T-helper 2 cell (primary cell): ENCODE measurements around the gene IDH3G.
"Not testable (repeated sequence)": the region's sequence is repeated elsewhere in the genome, so short reads cannot be mapped to it uniquely, and the experiment has no call there.

ENCODE experiments used
- DNase-seq, 5 experiments: peaks; one replicate each; pipeline versions ENCODE4 v3.0.0 to v3.0.0-alpha.2; 2012 to 2022
- total RNA-seq, 2 donors: gene quantifications; one replicate each; lab custom pipeline; 2026; lab: John Stamatoyannopoulos, UW

IDH3G gene
- total RNA-seq: 34.9 to 35.5 reads per million in 2 donors

DNA sequence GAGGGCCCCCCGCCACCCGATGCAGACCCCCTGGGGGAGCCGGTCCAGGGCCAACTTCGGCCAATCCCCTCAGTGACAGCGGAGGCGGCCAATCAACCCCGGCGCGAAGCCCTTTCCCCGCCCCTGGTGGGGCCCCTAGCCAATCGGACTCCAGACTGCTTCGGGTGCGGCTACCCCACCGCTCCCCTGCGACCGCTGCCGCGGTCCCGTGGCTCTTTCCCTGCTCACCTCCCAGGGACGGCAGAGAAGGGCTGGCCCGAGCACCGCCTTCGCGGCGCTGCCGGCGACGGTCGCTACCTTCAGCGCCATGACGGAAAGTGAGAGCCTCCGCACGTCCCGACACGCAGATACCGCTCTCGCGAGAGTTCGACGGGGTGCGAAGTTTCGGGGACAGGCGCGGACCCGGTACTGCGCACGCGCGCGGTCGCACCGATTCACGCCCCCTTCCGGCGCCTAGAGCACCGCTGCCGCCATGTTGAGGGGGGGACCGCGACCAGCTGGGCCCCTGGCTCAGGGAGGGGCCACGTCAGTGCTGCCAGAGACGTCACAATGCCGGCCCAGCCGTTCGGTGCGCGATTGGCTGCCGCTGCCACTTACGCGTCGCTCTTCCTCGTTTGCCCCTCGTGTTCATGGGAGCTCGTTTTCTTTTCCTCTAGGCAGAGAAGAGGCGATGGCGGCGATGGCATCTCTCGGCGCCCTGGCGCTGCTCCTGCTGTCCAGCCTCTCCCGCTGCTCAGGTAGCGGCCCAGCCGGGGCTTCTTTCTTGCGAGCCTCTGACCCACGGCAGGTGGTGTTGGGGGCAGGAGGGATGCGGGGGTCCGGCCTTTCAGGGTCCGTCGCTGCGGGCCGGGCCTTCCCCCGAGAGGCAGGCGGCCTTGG lies at the start of gene IDH3G, which contains the start of gene SSR4:
Gene IDH3G (minus strand): TSS at position 358 of the 879 bp plus-strand sequence. CDS start 49 bp downstream, at position 309.
Gene SSR4 (plus strand): TSS at position 651 of the 879 bp plus-strand sequence. CDS start 20 bp downstream, at position 671.
- DNase-seq: peak; percentile 78 to 97 (median 90)

DNA sequence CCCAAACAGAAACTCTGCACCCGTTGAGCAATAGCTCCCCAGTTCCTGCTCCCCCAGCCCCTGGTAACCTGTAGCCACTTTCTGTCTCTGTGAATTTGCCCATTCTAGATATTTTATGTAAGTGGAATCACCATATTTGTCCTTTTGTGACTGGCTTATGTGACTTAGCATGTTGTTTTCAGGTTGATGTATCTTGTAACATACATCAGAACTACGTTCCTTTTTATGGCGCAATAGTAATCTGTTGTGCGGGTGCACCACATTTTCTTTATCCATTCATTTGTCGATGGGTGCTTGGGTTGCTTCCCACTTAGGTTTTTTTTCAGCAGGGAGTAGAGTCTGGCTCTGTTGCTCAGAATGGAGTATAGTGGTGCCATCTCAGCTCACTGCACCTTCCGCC lies 42.7 kb upstream of the IDH3G start:
- no peak for DNase-seq

DNA sequence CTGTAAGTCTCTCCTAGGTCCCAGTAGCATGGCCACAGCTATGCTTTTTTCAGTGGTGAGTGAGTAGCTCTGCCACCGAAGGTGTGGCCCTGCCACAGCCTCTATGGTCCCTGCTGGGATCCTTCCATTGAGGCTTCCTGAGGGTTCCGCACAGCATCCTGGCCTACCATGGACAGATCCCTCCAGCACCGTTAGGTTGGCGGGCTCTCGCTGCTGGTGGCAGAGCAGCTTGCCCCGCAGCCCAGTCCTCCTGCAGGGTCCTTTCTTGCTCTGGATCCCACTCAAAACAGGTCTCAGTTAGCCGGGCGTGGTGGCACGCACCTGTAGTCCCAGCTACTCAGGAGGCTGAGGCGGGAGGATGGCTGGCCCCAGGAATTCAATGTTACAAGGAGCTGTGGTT lies 38.6 kb upstream of the IDH3G start:
- DNase-seq: no peak

DNA sequence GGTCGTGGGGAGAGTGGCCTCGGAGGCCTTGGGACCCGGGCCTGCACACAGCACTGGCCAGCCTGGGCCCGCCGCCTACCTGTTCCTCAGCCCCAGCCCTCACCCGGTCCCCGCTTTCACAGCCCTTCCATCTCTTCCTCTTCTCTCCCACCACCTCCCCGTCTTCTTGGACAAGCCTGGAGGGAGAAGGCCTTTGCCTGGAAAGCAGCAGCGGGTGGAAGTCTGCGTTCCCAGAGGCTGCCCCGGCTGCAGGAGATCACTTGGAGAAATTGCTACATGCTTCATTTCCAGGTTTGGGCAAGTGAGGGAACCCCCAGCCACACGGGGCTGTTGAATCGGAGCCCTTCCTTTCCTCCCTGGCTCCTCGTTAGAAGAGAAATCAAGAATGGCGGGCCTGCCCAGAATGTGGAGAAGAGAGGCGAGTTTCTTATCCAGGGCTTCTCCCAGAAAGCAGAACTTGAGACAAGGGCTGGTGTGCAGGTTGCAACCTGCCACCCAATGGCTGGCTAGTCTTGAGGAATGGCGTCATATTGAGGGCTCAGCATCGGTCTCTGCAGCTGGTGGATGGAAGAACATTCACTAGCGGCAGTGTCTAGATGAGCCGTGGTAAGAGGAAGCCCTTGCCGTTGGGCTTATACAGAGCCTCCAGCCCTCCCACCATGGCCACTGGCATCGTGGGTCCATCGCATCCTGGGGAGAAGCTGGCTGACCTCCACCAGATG lies 37.4 kb upstream of the IDH3G start:
- no peak for DNase-seq

DNA sequence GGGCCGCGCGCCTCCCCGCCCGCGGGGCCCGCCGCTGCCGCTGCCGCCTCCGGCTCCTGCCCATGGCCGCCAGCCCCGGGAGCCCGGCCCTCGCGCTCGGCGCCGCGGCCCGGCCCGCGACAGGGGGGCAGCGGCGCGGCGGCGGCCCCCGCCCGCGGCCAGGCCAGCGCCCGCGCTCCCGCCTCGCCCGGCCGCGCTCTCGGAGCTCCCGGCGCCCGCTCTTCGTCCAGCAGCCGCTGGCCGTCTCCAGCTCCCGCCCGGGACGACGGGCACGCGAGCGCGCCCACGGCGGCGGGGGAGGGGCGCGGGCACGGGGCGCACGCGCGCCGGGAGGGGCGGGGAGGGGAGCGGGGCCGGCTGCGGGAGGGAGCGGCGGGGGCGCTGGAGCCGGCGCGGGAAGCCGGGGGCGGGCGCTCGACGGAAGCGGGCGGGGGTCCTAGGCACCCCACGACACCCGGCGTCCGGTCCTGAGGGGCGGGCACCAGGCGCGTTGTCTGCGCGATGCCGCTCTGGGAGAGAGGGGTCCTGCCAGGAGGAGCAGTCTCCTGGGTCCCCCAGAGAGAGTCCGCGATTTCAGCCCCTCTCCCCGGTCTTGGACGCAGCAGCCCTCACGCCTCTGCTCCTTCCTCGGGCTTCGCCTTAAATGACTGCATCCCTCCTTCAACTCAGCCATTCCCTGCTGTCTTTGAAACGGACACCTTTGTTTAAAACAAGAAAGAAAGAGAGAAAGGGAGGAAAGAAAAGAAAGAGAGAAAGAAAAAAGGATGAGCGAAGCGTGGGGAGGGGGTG lies 36.7 kb upstream of the IDH3G start:
- DNase-seq: no peak

DNA sequence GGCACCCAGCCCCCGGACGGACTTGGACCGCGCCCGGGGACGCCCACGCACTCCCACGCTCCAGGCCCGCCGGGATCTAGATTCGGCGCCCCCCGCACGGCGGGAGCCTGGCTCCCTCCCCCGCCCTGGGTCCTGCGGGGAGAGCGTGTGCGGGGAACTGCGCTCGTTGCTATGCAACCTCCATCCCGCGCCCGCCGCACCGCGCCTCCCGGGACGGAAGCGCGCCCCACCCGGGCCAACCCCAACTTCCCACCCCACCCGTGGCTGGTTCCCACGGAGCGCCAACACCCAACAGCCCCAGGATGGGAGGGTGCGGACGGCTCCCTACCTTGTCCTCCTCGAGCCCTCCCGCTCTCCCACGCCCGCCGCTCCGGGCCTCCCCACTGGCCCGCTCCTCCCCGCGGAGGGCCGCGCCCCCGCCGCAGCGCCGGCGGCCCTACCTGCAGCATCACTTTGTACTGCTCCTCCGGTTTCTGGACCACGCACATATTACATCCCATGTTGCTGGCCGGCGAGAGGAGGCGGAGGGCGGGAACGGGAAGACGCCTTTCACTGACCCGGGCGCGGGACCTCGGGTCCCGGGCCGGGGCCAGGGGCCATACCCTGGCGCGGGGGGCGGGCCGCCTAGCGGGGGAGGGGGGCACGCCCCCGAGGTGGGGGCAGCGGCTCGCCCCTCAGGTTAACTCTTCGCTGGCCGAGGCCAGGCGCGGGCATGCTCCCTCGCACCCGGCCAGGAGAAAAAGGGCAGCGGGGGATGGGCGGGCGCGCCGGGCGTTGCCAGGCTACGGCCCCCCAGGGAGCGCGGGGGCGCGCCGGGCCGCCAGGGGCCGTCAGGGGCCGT lies 35.8 kb upstream of the IDH3G start, which contains the start of gene PDZD4:
Gene PDZD4 (minus strand): TSS at position 746 of the 841 bp plus-strand sequence. CDS start 246 bp downstream, at position 500.
- DNase-seq: peak in 1 of 5 experiments; percentile 20

DNA sequence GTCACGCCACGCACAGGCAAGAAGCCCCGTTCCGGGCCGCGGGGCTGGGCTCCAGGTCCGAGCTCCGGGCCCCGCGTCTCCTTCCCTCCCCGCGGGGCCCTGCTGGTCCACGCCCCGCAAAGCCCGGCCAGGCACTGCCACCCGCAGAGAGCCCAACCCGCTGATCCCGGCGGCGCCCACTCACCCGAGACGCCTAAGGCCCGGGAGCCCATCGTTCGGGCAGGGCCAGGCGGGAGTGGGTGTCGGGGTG lies 35.3 kb upstream of the IDH3G start:
- DNase-seq: no peak

DNA sequence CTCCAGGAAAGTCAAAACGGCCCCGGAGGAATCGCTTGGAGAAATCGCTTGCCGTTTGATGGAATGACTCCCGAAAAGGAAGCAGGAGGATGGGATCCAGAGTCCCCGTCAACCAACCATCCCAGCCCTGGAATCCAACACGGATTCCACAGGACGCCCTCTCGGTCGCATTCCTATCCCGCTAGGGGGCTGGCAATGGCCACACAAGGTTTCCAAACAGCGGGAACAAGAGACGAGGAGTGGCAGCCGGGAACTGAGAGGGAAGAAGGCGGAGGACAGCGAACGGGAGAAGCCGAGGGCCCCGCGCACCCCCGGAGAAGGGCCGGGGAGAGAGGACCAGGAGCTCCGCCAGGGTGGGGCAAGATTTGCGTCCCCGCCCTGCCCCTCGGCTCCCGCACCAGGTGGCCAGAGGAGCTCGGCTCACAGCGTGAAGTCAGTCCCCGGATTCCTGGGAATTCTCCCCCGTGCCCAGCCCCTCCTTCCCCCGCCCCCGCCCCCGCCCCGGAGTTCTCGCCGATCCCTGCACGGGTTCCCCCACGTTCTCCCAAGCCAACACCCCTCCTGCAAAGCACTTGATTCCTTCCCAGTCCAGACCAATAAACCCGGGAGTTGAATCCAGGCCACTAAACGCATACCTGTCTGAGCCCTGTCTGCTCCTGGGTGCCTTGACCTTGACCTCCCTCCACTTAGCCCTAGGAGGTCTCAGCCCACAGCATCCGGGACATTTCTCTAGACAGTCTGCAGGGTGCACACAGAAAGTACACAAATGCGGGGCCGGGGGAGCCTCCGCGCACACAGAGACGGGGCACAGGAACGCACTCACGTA lies 34.8 kb upstream of the IDH3G start:
- peak in 1 of 5 experiments; percentile 10 for DNase-seq

DNA sequence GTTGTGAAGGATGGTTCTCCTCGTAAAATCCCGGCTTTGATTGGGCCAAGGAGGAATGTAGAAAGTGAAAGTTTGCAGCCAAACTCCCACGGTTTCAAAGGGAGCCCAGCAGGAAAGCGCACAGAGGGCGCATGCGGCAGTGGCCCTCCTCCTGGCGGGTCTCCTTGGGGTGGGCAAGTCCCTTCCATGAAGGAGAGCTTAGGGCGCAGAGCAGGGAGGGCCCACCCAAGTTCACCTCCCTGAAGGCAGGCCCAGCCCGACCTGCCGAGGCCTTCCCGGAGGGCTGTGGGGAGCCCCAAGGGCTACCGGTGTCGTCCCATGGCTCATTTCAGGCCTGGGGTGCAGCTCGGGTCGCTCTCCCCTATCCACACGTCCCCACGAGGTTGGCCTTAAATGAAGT lies 34.1 kb upstream of the IDH3G start:
- DNase-seq: no peak

DNA sequence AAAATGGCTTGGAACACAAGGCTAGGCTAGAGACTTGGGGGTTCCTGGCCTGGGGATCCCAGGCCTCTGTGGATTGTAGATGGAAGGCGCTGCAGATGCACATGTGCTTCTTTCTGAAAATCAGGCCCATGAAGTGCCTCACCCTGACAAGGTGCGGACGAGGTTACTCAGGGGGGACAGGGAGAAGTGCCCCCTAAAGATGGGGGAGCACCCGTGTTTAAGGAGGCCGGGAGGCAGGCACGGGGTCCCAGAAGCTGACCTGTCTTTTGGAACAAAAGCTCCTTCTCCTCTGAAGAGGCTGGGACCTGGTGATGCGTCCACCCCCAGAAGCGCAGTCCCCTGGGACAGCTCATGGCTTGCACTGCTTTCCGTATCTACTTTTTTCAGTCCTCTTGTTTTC lies 33.7 kb upstream of the IDH3G start:
- no peak for DNase-seq

DNA sequence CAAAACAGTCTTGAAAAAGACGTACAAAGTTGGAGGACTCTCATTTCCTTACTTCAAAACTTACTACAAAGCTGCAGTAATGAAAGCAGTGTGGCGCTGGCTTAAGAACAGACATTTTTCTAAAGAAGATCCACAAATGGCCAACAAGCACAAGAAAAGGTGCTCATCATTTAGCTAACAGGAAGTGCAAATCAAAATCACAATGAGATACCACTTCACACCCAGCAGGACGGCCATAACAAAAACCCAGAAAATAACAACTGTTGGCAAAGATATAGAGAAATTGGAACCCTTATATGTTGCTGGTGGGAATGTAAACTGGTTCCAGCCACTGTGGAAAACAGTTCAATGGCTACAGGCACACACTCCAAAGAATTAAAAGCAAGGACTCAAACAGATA lies 32.8 kb upstream of the IDH3G start:
- DNase-seq: no peak

DNA sequence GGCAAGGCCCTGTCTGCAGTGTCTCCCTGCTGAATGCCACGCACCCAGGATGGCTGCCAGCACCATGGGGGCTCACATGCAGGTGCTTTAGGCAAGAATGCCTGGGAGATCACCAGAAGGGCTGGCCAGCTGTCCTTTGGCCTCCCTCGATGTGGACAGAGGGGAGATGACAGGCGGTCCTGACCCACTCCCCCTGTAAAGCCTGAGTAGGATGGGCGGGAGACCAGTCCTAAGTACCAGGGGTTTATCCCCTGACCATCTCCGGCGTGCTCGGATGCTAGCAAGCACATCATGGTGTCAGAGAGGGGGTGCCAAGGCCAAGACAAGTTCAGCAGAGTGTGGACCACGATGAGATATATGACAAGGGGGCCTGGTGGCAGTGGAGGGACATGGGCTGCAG lies 30.9 kb upstream of the IDH3G start:
- DNase-seq: no peak

DNA sequence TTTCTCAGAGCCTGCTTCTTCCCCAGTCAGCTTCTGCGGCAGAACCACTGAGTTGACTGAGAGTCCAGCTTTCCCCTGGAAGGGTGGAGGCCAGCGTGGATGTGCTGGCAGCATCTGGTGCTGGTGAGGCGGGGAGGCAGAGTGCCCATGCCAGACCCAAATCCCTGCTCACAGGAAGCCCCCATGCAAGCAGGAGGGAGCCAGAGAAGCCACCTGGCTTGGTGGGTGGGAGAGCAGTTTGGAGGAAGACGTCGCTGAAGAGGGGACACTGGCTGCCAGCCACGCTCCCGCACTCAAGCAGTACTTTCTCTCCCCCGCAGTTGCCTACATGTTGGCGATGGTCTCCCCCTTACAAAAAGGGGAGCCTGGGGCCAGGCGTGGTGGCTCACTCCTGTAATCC lies 30.2 kb upstream of the IDH3G start:
- DNase-seq: no peak

DNA sequence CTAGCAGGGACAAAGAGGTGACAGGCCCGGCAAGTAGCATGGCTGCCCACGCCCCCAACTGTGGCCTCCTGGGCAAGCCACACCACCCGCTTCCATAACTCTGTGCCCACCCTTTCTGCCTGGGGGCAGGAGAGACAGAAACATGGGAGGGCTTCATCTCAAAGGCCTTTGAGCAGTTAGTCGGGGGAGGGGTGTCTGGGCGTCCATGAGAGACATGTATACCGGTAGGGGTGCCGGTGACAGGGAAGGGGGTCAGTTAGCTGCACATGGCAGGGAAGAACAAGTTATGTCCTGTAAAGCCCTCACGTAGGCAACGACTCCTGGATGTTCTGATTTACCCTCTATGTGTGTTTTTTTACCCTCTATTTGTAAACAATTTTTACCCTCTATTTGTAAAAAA lies 26.9 kb upstream of the IDH3G start:
- no peak for DNase-seq

DNA sequence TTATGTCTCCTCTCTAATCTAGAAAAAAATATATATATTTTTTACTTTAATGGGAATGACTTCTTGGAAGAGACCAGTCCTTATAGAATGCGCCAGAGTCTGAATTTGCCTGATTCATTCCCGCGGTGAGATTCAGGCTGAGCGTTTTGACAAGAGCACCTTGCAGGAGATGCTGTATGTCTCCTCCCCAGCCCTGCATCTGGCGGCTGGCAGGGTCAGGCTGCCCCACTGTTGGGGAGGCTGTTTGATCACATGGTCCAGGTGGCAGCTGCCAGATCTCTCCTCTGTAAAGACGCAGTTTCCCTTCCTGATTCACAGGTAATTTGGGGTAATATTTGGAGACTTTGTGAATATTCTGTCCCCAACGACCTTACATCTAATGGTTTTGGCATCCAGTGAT lies 26.4 kb upstream of the IDH3G start:
- no peak for DNase-seq

DNA sequence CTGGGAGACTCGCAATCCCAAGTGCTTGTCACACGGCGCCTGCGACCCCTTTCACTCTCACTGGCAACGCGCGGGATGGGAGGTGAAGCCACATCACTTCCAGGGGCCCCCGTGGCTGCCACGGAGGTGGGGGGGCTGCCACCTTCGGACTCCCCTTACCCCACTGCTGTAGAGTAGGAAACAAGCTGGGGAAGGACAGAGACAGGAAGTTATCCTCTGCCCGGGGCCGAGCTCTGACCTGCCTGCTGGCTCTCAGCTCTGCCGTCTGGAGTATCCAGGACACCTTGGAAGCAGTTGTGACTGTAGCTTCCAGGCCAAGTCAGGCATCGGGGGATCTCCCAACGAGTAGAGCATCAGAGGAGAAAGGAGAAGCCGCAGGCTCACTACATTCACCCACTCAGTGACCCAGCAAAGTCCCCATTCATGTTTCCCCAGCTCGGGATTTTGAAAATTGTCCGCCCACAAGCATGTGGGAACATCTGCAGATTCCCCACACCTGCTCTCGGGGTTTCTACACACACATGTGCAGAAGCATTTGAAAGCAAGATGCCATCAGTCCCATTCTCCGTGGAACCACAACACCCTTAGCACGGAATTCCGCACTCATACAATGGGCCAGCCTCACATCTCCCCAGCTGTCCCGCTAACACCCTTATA lies 25.3 kb upstream of the IDH3G start:
- no peak for DNase-seq

DNA sequence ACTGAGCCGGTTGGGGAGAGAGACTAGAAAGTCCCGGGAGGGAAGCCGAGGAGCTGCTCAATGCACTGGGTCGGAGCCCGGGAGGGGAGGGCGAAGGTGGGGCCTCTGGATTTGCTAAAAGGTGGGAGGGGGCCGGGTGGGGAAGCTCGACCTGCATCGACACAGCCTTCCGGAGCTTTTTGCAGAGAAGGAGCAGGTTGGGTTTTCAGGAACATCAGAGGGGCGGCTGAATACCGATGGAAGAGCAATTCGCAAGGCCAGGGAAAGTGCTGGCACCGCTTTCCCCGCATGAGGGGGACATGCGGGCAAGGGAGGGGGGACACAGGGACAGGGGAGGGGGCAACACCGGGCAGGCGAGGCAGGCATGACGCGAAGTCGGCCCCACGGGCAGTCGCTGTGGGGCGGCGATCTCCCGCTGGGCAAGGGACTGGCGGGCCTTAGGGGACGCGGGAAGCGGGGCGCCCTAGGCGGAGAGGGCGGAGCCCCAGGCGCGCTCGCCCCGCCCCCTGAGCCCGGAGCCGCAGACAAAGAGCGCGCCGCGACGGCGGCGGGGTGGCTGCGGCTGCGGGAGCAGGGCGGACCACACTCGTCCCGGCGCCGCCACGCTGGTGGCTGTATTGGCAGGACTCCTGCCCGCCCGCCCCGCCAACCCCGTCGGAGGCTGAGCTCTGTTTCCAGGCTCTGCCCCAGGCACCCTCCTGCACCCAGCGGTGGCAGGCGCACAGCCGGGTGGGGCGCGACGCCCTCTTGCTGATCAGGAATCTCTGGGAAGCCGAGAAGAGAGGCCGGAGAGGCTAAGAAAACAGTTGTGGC lies 24.6 kb upstream of the IDH3G start:
- peak; percentile 26 to 58 (median 44) for DNase-seq

DNA sequence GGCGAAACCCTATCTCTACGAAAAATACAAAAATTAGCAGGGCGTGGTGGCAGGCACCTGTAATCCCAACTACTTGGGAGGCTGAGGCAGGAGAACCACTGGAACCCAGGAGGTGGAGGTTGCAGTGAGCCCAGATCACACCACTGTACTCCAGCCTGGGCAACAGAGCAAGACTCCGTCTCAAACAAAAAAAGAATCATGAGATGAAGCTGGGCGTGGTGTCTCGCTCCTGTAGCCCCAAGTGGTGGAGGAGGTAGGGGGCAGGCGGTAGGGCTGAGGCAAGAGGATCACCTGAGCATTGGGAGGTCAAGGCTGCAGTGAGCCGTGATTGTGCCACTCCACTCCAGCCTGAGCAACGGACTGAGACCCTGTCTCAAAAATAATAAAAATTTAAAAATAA lies 23.9 kb upstream of the IDH3G start:
- DNase-seq: not testable (repeated sequence)

DNA sequence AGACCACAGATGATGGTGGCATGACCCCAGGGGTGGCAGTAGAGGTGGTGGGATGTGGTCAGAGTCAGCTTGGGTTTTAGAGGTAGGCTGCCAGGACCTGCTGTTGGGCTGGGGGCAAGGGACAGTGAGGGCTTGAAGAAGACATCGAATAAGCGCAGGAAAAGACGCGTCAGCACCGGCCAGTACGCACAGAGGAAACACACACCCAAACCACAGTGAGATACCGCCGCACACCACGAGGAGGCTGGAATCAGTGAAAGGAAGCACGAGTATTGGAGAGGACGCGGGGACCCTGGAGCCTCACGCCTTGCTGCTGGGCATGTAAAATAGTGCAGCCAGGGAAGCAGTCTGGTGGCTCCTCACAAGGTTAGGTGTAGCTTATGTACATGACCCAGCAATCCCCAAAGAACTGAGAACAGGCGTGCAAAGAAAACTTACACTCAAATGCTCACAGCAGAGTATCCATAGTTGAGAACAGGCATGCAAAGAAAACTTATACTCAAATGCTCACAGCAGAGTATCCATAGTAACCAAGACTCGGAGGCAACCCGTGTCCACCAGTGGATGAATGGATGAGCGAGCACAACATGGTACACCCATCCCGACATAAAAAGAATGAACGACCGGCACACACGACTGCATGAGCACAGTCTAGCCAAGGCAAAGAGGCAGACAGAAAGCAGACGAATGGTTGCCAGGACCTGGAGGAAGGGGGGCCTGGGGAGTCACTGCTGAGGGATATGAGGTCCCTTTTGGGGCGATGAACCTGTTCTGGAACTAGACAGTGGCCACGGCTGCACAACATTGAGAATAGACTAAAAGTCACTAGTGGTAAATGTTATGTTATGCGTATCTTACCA lies 22.9 kb upstream of the IDH3G start:
- peak in 3 of 5 experiments; percentile 12 to 48 (median 47) for DNase-seq
